Activated B cell treated with CpG ODN at 0.5 μM for 24 hours (primary cell): ENCODE data around the gene CNOT8. TPM values are rescaled to one million over a fixed set of nuclear protein-coding genes. Genes with fewer than 3 reads are reported as not detected.

Source experiments
- ATAC-seq: fragments of 200-7000 bp; cut with Tn5 transposase; one replicate; pipeline ENCODE4 v1.10.0; 2021; ENCODE audit warnings: low read depth, mild to moderate bottlenecking, moderate library complexity
- CTCF ChIA-PET: fragments of 350-600 bp; sonication (Branson Sonifier 250); formaldehyde crosslinking; loops from one replicate; lab custom pipeline; 2021; ENCODE audit warnings: antibody characterized with exemption; lab: Charles Lee
- POLR2A ChIA-PET: fragments of 350-600 bp; sonication (Branson Sonifier 250); formaldehyde crosslinking; loops from one replicate; lab custom pipeline; 2021; ENCODE audit warnings: antibody characterized with exemption; lab: Charles Lee
- DNase-seq: peaks from one replicate; pipeline ENCODE4 v3.0.0; 2022
- H3K27ac Mint-ChIP-seq: one replicate; pipeline ENCODE4 v1.8.0; 2020; ENCODE audit warnings: mixed read lengths
- H3K27me3 Mint-ChIP-seq: one replicate; pipeline ENCODE4 v1.8.0; 2021; ENCODE audit warnings: mixed read lengths
- H3K36me3 Mint-ChIP-seq: one replicate; pipeline ENCODE4 v1.8.0; 2021; ENCODE audit warnings: low read depth, mixed read lengths
- H3K4me1 Mint-ChIP-seq: one replicate; pipeline ENCODE4 v1.8.0; 2021; ENCODE audit warnings: mixed read lengths
- H3K4me3 Mint-ChIP-seq: one replicate; pipeline ENCODE4 v1.8.0; 2020; ENCODE audit warnings: mild to moderate bottlenecking, mixed read lengths
- H3K9me3 Mint-ChIP-seq: one replicate; pipeline ENCODE4 v1.8.0; 2020; ENCODE audit warnings: mixed read lengths
- CTCF ChIP-seq: fragments of 200-600 bp; IDR thresholded peaks from one replicate; pipeline ENCODE4 v1.8.0; 2022; ENCODE audit warnings: antibody characterized with exemption, mild to moderate bottlenecking
- intact Hi-C: fragments of 100-400 bp; cut with micrococcal nuclease; formaldehyde crosslinking; loops from one replicate; pipeline ENCODE4 v1.15.1; 2024
- total RNA-seq: library from RNA; stranded (reverse); gene quantifications from 2 replicates; pipeline ENCODE4 v1.2.3, GENCODE V29; 2022

The CNOT8 gene
- total RNA-seq, 1 donor from 2014 or later = 57.3 TPM

- TF ChIP-seq CTCF = no peak
- H3K4me3 Mint-ChIP-seq = peak overlapping the region; percentile 44
- DNase-seq (no peak), ATAC-seq (no peak)
- intact Hi-C loops = no loop called here
- peaks cover 59% of the 10 kb centered on the region for H3K36me3 Mint-ChIP-seq
- ChIA-PET POLR2A (no interaction called here), CTCF (no interaction called here)
- peak overlapping the region; percentile 30 for H3K27ac Mint-ChIP-seq
- no peaks in the 10 kb centered on the region for H3K9me3 Mint-ChIP-seq
- peaks cover 67% of the 10 kb centered on the region for H3K4me1 Mint-ChIP-seq
- no peaks in the 10 kb centered on the region for H3K27me3 Mint-ChIP-seq
Observed at GRCh38 chr5:154861946-154862345, 3.5 kb downstream of the CNOT8 start.

GRCh38 chr5:154862766-154863165 is 4.3 kb downstream of the CNOT8 start:
- intact Hi-C loops = no loop called here

GRCh38 chr5:154863291-154864080 is 5.1 kb downstream of the CNOT8 start:
- H3K4me3 Mint-ChIP-seq = no peak overlapping the region
- H3K27ac Mint-ChIP-seq = peak overlapping the region; percentile 56
- H3K9me3 Mint-ChIP-seq = no peaks in the 10 kb centered on the region
- ChIA-PET POLR2A (no interaction called here), CTCF (no interaction called here)
- intact Hi-C loops = no loop called here
- H3K4me1 Mint-ChIP-seq = peaks cover 65% of the 10 kb centered on the region
- H3K36me3 Mint-ChIP-seq = peaks cover 60% of the 10 kb centered on the region
- no peak for ATAC-seq
- TF ChIP-seq CTCF = no peak
- H3K27me3 Mint-ChIP-seq = no peaks in the 10 kb centered on the region
- DNase-seq = no peak

More at GRCh38 chr5:154862766-154863165, 4.3 kb downstream of the CNOT8 start:
- ChIA-PET CTCF (no interaction called here), POLR2A (no interaction called here)
- no peak for TF ChIP-seq CTCF
- peaks cover 65% of the 10 kb centered on the region for H3K4me1 Mint-ChIP-seq
- DNase-seq = no peak
- H3K9me3 Mint-ChIP-seq = no peaks in the 10 kb centered on the region
- H3K36me3 Mint-ChIP-seq = peaks cover 63% of the 10 kb centered on the region
- no peak for ATAC-seq
- H3K4me3 Mint-ChIP-seq = peak overlapping the region; percentile 8
- peak overlapping the region; percentile 30 for H3K27ac Mint-ChIP-seq
- H3K27me3 Mint-ChIP-seq = no peaks in the 10 kb centered on the region

- ChIA-PET CTCF (no interaction called here), POLR2A (no interaction called here)
- Mint-ChIP-seq H3K4me3 (no peak overlapping the region), H3K27me3 (no peaks in the 10 kb centered on the region), H3K27ac (no peak overlapping the region), H3K9me3 (no peaks in the 10 kb centered on the region), H3K4me1 (peaks cover 47% of the 10 kb centered on the region), H3K36me3 (peaks cover 56% of the 10 kb centered on the region)
- intact Hi-C loops = no loop called here
- ATAC-seq (no peak), DNase-seq (no peak)
- no peak for TF ChIP-seq CTCF
Observed at GRCh38 chr5:154865466-154866184, 7.2 kb downstream of the CNOT8 start.

- ATAC-seq (no peak), DNase-seq (no peak)
- Mint-ChIP-seq H3K9me3 (no peaks in the 10 kb centered on the region), H3K4me1 (peaks cover 35% of the 10 kb centered on the region), H3K27ac (no peak overlapping the region), H3K36me3 (peaks cover 62% of the 10 kb centered on the region), H3K4me3 (no peak overlapping the region), H3K27me3 (no peaks in the 10 kb centered on the region)
- no peak for TF ChIP-seq CTCF
- POLR2A ChIA-PET = no interaction called here
- CTCF ChIA-PET = no interaction called here
- intact Hi-C loops = no loop called here
Observed at GRCh38 chr5:154866841-154867240, 8.4 kb downstream of the CNOT8 start.
